KMS-11 (cell line): ENCODE results near the gene ACAP1.
"Not testable (repeated sequence)": the region's sequence is repeated elsewhere in the genome, so short reads cannot be mapped to it uniquely, and the experiment has no call there.

ENCODE experiments used
- H2AFZ ChIP-seq: fragments of 200-600 bp; sonication (generic); 2 replicates; pipeline ENCODE4 v1.6.1; 2016; ENCODE audit warnings: antibody characterized with exemption, mixed run types, low read depth
- H3K27ac ChIP-seq: fragments of 200-600 bp; sonication (generic); 2 replicates; pipeline ENCODE4 v1.6.1; 2016; ENCODE audit warnings: mild to moderate bottlenecking, mixed run types
- H3K27me3 ChIP-seq: fragments of 200-600 bp; sonication (generic); 2 replicates; pipeline ENCODE4 v1.6.1; 2017; ENCODE audit warnings: mild to moderate bottlenecking, low read depth, mixed run types, moderate library complexity; ENCODE audit not compliant: insufficient read depth
- H3K36me3 ChIP-seq: fragments of 200-600 bp; sonication (generic); 2 replicates; pipeline ENCODE4 v1.6.1; 2017; ENCODE audit warnings: mild to moderate bottlenecking, mixed run types; ENCODE audit not compliant: insufficient read depth
- H3K4me1 ChIP-seq: fragments of 200-600 bp; sonication (generic); 2 replicates; pipeline ENCODE4 v1.6.1; 2016; ENCODE audit warnings: mild to moderate bottlenecking, low read depth, mixed run types; ENCODE audit not compliant: poor library complexity, severe bottlenecking
- H3K4me2 ChIP-seq: fragments of 200-600 bp; sonication (generic); 2 replicates; pipeline ENCODE4 v1.7.0; 2016; ENCODE audit warnings: mild to moderate bottlenecking, mixed run types
- H3K4me3 ChIP-seq: fragments of 200-600 bp; sonication (generic); IDR thresholded peaks from 2 replicates; pipeline ENCODE4 v1.6.1; 2017; ENCODE audit warnings: low read depth, low read length, mixed read lengths; ENCODE audit not compliant: insufficient read depth
- H3K79me2 ChIP-seq: fragments of 200-600 bp; sonication (generic); 2 replicates; pipeline ENCODE4 v1.6.1; 2016; ENCODE audit warnings: low read depth, mixed run types; ENCODE audit not compliant: insufficient read depth
- H3K9ac ChIP-seq: fragments of 200-600 bp; sonication (generic); 2 replicates; pipeline ENCODE4 v1.6.1; 2016; ENCODE audit warnings: mild to moderate bottlenecking, mixed run types
- H4K20me1 ChIP-seq: fragments of 200-600 bp; sonication (generic); 2 replicates; pipeline ENCODE4 v1.6.1; 2016; ENCODE audit warnings: mild to moderate bottlenecking, mixed run types; ENCODE audit not compliant: insufficient read depth
- CTCF ChIP-seq: fragments of 200-600 bp; sonication (generic); conservative IDR thresholded peaks from 2 replicates; pipeline ENCODE4 v1.6.1; 2017; ENCODE audit warnings: low read depth, mild to moderate bottlenecking, antibody characterized with exemption, low read length, moderate library complexity, mixed read lengths

The ACAP1 gene

DNA sequence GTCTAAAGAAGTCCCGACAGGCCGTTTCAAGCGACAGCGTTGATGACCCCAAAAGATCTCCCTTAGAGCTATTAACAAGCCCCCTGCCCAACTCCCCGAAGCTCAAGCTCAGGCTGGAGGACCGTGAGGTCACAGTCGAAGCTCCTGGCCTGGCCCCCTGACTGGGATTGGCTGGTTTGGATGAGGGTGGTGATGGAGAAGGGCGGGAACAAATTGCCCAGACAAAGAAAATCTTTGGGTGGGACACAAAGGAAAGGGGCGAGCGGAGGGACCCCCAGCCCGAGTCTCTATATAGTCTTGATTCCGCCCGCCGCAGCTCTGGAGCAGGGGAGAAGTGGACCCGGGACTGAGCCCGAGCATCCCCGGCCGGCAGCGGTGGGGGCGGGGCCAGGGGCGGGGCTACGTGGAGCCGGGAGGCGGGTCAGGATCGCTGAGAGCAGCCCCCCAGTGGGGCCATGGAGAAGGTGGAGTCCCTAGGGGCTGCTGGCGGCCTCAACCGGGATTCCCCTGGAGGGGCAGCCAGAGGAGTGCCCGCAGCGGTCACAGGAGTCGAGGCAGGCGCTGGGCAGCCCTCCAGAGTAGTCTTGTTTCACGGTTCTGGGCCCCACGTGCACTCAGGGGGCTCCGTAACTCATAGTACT, 6.2 kb upstream of the ACAP1 start:
- no peak overlapping the region for H3K9ac ChIP-seq
- H3K4me1 ChIP-seq: no peaks in the 10 kb centered on the region
- H2AFZ ChIP-seq: no peak overlapping the region

DNA sequence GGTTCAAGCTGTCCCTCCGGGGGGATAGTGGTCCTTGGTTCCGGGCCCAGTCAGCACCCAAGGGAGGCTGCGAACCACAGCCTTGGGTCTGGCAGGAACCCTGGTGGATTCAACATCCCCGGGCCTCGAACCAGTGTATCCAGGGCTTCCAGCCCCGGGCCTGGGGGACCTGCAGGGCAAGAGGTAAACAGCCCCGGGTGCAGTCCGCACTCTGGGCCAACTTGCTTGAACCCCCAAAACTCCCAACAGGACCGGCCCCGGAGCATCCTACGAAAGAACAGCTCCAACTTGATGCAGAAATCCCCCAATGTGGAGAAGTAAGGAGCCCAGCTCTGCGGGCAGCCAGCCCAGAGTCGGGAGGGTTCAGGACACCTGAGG, 5.7 kb upstream of the ACAP1 start:
- Histone ChIP-seq H3K36me3 (no peaks in the 10 kb centered on the region), H3K79me2 (no peaks in the 10 kb centered on the region), H3K4me3 (no peak overlapping the region), H3K9ac (no peak overlapping the region), H3K27ac (no peak overlapping the region), H3K4me1 (no peaks in the 10 kb centered on the region), H4K20me1 (no peaks in the 10 kb centered on the region), H3K27me3 (no peaks in the 10 kb centered on the region), H2AFZ (no peak overlapping the region), H3K4me2 (no peak overlapping the region)
- TF ChIP-seq CTCF: no peak

More for the DNA sequence above, 6.2 kb upstream of the ACAP1 start:
- no peaks in the 10 kb centered on the region for H3K79me2 ChIP-seq
- no peaks in the 10 kb centered on the region for H4K20me1 ChIP-seq
- H3K4me2 ChIP-seq: no peak overlapping the region
- TF ChIP-seq CTCF: no peak
- H3K27ac ChIP-seq: no peak overlapping the region
- H3K4me3 ChIP-seq: no peak overlapping the region
- no peaks in the 10 kb centered on the region for H3K36me3 ChIP-seq
- H3K27me3 ChIP-seq: no peaks in the 10 kb centered on the region

- H2AFZ ChIP-seq: no peak overlapping the region
- H3K4me2 ChIP-seq: no peak overlapping the region
- no peak for TF ChIP-seq CTCF
- no peaks in the 10 kb centered on the region for H3K27me3 ChIP-seq
- no peak overlapping the region for H3K27ac ChIP-seq
- H3K79me2 ChIP-seq: no peaks in the 10 kb centered on the region
- no peaks in the 10 kb centered on the region for H4K20me1 ChIP-seq
- H3K4me3 ChIP-seq: no peak overlapping the region
- no peaks in the 10 kb centered on the region for H3K4me1 ChIP-seq
- no peaks in the 10 kb centered on the region for H3K36me3 ChIP-seq
- H3K9ac ChIP-seq: no peak overlapping the region
Observed at GRCh38 chr17:7332111-7332510, 4.2 kb upstream of the ACAP1 start.

GRCh38 chr17:7332600-7333069, 3.7 kb upstream of the ACAP1 start:
- not testable (repeated sequence) for H4K20me1 ChIP-seq, H2AFZ ChIP-seq, H3K27me3 ChIP-seq, H3K36me3 ChIP-seq, H3K27ac ChIP-seq, H3K79me2 ChIP-seq, H3K4me1 ChIP-seq, H3K9ac ChIP-seq, H3K4me3 ChIP-seq, H3K4me2 ChIP-seq

DNA sequence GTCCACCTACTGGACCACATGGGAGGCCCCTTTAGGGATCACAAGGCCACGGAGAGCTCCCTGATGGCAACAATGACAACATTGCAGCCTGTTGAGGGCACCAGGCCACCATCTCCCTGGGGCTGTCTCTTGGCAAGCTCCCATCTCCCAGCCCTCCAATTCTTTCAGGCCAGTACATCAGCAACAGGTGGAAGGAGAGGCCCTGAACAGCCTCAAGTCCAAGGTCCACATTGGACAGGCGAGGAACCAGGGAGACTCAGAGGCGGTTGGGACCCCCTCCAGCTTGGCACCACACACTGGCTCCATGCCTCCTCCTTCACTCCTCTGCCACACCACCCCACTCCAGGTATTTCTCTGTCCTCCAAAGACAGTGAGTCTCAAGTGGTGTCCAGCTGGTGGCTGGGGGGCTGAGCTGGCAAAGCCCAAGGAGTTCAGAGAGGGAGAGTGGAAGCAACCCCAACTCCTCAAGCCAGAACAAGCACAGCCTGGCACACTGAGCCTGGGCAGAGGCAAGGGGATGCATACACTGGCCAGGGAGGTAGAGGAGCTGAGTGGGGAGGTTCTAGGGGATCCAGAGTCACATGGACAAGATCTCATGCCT, 1.3 kb upstream of the ACAP1 start:
- H3K4me1 ChIP-seq: no peaks in the 10 kb centered on the region
- no peak overlapping the region for H3K27ac ChIP-seq
- no peaks in the 10 kb centered on the region for H4K20me1 ChIP-seq
- no peaks in the 10 kb centered on the region for H3K27me3 ChIP-seq
- no peak overlapping the region for H3K4me3 ChIP-seq
- no peak overlapping the region for H3K4me2 ChIP-seq
- H3K79me2 ChIP-seq: no peaks in the 10 kb centered on the region
- H3K36me3 ChIP-seq: no peaks in the 10 kb centered on the region
- no peak for TF ChIP-seq CTCF
- H2AFZ ChIP-seq: no peak overlapping the region
- H3K9ac ChIP-seq: no peak overlapping the region

DNA sequence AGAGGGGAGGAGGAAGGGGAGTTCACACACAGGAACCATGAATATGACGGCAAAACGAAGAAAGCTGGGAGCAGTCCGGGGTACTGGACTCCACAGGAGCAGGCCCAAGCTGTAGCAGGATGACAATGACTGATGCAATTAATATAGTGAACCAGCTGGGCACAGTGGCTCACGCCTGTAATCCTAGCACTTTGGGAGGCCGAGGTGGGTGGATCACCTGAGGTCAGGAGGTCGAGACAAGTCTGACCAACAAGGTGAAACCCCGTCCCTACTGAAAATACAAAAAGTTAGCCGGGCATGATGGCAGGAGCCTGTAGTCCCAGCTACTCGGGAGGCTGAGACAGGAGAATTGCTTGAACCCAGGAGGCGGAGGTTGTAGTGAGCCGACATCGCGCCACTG, 564 bp upstream of the ACAP1 start:
- not testable (repeated sequence) for H3K4me1 ChIP-seq, H3K36me3 ChIP-seq, H2AFZ ChIP-seq, H3K4me3 ChIP-seq, H3K27me3 ChIP-seq, H3K27ac ChIP-seq, H4K20me1 ChIP-seq, H3K9ac ChIP-seq, H3K4me2 ChIP-seq, H3K79me2 ChIP-seq

GRCh38 chr17:7337600-7337999, 1.3 kb downstream of the ACAP1 start:
- H3K27me3 ChIP-seq, H3K9ac ChIP-seq, H3K4me1 ChIP-seq, H3K4me3 ChIP-seq, H3K4me2 ChIP-seq, H3K27ac ChIP-seq, H3K79me2 ChIP-seq, H4K20me1 ChIP-seq, H2AFZ ChIP-seq, H3K36me3 ChIP-seq: not testable (repeated sequence)
